MM.1S (cell line): ENCODE data around the gene TFPI2.
"Not testable (repeated sequence)": the region's sequence is repeated elsewhere in the genome, so short reads cannot be mapped to it uniquely, and the experiment has no call there.

Experiments used
- EZH2 ChIP-seq: fragments of 300-600 bp; sonication (generic); optimal IDR thresholded peaks from 2 replicates; pipeline ENCODE3; 2017; ENCODE audit warnings: low read depth, mild to moderate bottlenecking, antibody characterized with exemption, low read length, mixed read lengths
- EZH2phosphoT487 ChIP-seq: fragments of 300-600 bp; sonication (generic); IDR thresholded peaks from 2 replicates; pipeline ENCODE4 v1.6.1; 2018; ENCODE audit warnings: antibody characterized with exemption, low read length
- TF ChIP-seq, protein P1 (sequence below): fragments of 300-600 bp; sonication (generic); IDR thresholded peaks from 2 replicates; pipeline ENCODE4 v1.5.1; 2016; ENCODE audit warnings: antibody characterized with exemption, low read length, mixed read lengths

DNA sequence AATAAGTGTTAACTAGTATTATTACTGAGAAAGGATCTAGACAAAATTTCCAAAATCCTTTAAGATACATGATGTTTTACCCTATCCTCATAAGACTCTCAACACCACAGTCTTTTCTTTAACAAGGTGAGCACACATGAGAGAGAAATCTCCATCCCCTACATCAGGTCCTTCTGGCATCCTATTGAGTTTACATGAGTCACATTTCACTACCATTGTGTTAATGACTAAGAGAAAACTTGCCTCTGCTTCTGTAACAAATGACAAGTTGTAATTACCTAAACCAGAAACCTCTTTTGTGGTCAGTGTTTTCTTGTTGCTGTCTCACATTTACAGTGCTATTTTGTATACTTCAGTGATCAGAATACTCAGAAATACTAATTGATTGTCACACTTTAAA, 21.1 kb upstream of the TFPI2 start:
- TF ChIP-seq, protein P1, sequence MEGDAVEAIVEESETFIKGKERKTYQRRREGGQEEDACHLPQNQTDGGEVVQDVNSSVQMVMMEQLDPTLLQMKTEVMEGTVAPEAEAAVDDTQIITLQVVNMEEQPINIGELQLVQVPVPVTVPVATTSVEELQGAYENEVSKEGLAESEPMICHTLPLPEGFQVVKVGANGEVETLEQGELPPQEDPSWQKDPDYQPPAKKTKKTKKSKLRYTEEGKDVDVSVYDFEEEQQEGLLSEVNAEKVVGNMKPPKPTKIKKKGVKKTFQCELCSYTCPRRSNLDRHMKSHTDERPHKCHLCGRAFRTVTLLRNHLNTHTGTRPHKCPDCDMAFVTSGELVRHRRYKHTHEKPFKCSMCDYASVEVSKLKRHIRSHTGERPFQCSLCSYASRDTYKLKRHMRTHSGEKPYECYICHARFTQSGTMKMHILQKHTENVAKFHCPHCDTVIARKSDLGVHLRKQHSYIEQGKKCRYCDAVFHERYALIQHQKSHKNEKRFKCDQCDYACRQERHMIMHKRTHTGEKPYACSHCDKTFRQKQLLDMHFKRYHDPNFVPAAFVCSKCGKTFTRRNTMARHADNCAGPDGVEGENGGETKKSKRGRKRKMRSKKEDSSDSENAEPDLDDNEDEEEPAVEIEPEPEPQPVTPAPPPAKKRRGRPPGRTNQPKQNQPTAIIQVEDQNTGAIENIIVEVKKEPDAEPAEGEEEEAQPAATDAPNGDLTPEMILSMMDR, result not testable (repeated sequence)
- not testable (repeated sequence) for TF ChIP-seq EZH2, EZH2phosphoT487
